GM23338 (cell line): ENCODE results near the gene CTXN1. TPM values are rescaled to one million over a fixed set of nuclear protein-coding genes. Genes with fewer than 3 reads are reported as not detected.

Source experiments
- ATAC-seq: fragments of 200-7000 bp; cut with Tn5 transposase; 3 replicates; pipeline ENCODE4 v1.9.1; 2020
- DNase-seq: peaks from one replicate; pipeline ENCODE4 v3.0.0-alpha.2; 2015; ENCODE audit warnings: low spot score
- H2AFZ ChIP-seq: fragments of 200-600 bp; sonication (generic); 2 replicates; pipeline ENCODE4 v1.8.0; 2016; ENCODE audit warnings: antibody characterized with exemption, mild to moderate bottlenecking, moderate library complexity
- H3F3A ChIP-seq: fragments of 200-600 bp; sonication (generic); replicated peaks from 2 replicates; pipeline ENCODE4 v1.8.0; 2017; ENCODE audit warnings: antibody characterized with exemption, mixed run types, low read depth
- H3K27ac ChIP-seq: fragments of 200-600 bp; sonication (generic); 2 replicates; pipeline ENCODE4 v1.6.1; 2016; ENCODE audit warnings: low read depth
- H3K27me3 ChIP-seq: fragments of 200-600 bp; sonication (generic); 2 replicates; pipeline ENCODE4 v1.8.0; 2016; ENCODE audit warnings: mild to moderate bottlenecking, mixed run types, moderate library complexity; ENCODE audit not compliant: insufficient read depth
- H3K36me3 ChIP-seq: fragments of 200-600 bp; sonication (generic); 2 replicates; pipeline ENCODE4 v1.8.0; 2016; ENCODE audit warnings: mild to moderate bottlenecking; ENCODE audit not compliant: insufficient read depth
- H3K4me1 ChIP-seq: fragments of 200-600 bp; sonication (generic); 2 replicates; pipeline ENCODE4 v1.8.0; 2016; ENCODE audit warnings: mild to moderate bottlenecking, moderate library complexity; ENCODE audit not compliant: insufficient read depth
- H3K4me2 ChIP-seq: fragments of 200-600 bp; sonication (generic); 2 replicates; pipeline ENCODE4 v1.7.1; 2017; ENCODE audit warnings: mixed run types
- H3K4me3 ChIP-seq: fragments of 200-600 bp; sonication (generic); 2 replicates; pipeline ENCODE4 v1.6.1; 2016; ENCODE audit warnings: mixed run types
- H3K79me2 ChIP-seq: fragments of 200-600 bp; sonication (generic); replicated peaks from 2 replicates; pipeline ENCODE4 v1.8.0; 2017; ENCODE audit warnings: mild to moderate bottlenecking; ENCODE audit not compliant: insufficient read depth
- H3K9me2 ChIP-seq: fragments of 200-600 bp; sonication (generic); 2 replicates; pipeline ENCODE4 v1.8.0; 2017; ENCODE audit not compliant: insufficient read depth
- H4K20me1 ChIP-seq: fragments of 200-600 bp; sonication (generic); replicated peaks from 2 replicates; pipeline ENCODE4 v1.8.0; 2017; ENCODE audit warnings: mild to moderate bottlenecking; ENCODE audit not compliant: insufficient read depth
- H3K27ac Mint-ChIP-seq: 2 replicates; pipeline ENCODE4 v1.8.0; 2020; ENCODE audit warnings: inconsistent platforms, mild to moderate bottlenecking, moderate library complexity, mixed read lengths
- H3K27me3 Mint-ChIP-seq: 3 replicates; pipeline ENCODE4 v1.8.0; 2022; ENCODE audit warnings: low read depth, mild to moderate bottlenecking, moderate library complexity, mixed read lengths, inconsistent platforms; ENCODE audit not compliant: insufficient read depth, poor library complexity
- H3K36me3 Mint-ChIP-seq: 3 replicates; pipeline ENCODE4 v1.8.0; 2021; ENCODE audit warnings: low read depth, mild to moderate bottlenecking, inconsistent platforms, moderate library complexity, mixed read lengths
- H3K4me1 Mint-ChIP-seq: 3 replicates; pipeline ENCODE4 v1.8.0; 2020; ENCODE audit warnings: mild to moderate bottlenecking, inconsistent platforms, mixed read lengths
- H3K4me3 Mint-ChIP-seq: 3 replicates; pipeline ENCODE4 v1.8.0; 2021; ENCODE audit warnings: moderate library complexity, mild to moderate bottlenecking, inconsistent platforms, mixed read lengths
- H3K9me3 Mint-ChIP-seq: 3 replicates; pipeline ENCODE4 v1.8.0; 2020; ENCODE audit warnings: moderate library complexity, mild to moderate bottlenecking, inconsistent platforms, mixed read lengths
- CREB1 ChIP-seq: fragments of 250-450 bp; sonication (Bioruptor Pico); IDR thresholded peaks from 2 replicates; pipeline ENCODE4 v1.5.0; 2020; ENCODE audit warnings: low read depth, mild to moderate bottlenecking, moderate library complexity
- EZH2 ChIP-seq: fragments of 200-600 bp; sonication (generic); IDR thresholded peaks from one replicate; pipeline ENCODE4 v1.8.0; 2017; ENCODE audit warnings: antibody characterized with exemption, mild to moderate bottlenecking, low read depth; ENCODE audit not compliant: unreplicated experiment
- EZH2phosphoT487 ChIP-seq: fragments of 200-600 bp; sonication (generic); IDR thresholded peaks from one replicate; pipeline ENCODE4 v1.8.1; 2018; ENCODE audit warnings: antibody characterized with exemption; ENCODE audit not compliant: unreplicated experiment
- JUNB ChIP-seq: IDR thresholded peaks from one replicate; pipeline ENCODE4 v1.6.1; 2016; ENCODE audit warnings: antibody characterized with exemption; ENCODE audit not compliant: unreplicated experiment
- NANOG ChIP-seq: IDR thresholded peaks from 2 replicates; pipeline ENCODE4 v1.6.1; 2016; ENCODE audit warnings: antibody characterized with exemption, borderline replicate concordance
- ZNF114 ChIP-seq: fragments of 250-450 bp; sonication (Bioruptor Pico); IDR thresholded peaks from 2 replicates; pipeline ENCODE4 v1.5.0; 2020; ENCODE audit warnings: mild to moderate bottlenecking, moderate library complexity
- ZNF331 ChIP-seq: fragments of 250-450 bp; sonication (Bioruptor Pico); IDR thresholded peaks from 2 replicates; pipeline ENCODE4 v1.5.0; 2020; ENCODE audit warnings: low read depth, mild to moderate bottlenecking, moderate library complexity
- polyA plus RNA-seq: library from polyadenylated mRNA; unstranded; fragments of >200 nt; fragmentation: Nextera tagmentation; extraction: Ambion mirVana; gene quantifications from 2 replicates; pipeline ENCODE4 v1.2.1, GENCODE V29; 2016
- total RNA-seq: library from RNA; depleted of rRNA; stranded (reverse); fragments of >200 nt; shearing (Covaris generic); gene quantifications from 2 replicates; pipeline ENCODE4 v1.2.3, GENCODE V29; 2014
- TF ChIP-seq, protein P1 (sequence below): fragments of 250-450 bp; sonication (Bioruptor Pico); IDR thresholded peaks from 2 replicates; pipeline ENCODE4 v1.5.0; 2020; ENCODE audit warnings: mild to moderate bottlenecking, moderate library complexity

CTXN1 gene
- total and polyA plus RNA-seq, 2 experiments from 2014 or later: 22.5 to 52.4 TPM

DNA sequence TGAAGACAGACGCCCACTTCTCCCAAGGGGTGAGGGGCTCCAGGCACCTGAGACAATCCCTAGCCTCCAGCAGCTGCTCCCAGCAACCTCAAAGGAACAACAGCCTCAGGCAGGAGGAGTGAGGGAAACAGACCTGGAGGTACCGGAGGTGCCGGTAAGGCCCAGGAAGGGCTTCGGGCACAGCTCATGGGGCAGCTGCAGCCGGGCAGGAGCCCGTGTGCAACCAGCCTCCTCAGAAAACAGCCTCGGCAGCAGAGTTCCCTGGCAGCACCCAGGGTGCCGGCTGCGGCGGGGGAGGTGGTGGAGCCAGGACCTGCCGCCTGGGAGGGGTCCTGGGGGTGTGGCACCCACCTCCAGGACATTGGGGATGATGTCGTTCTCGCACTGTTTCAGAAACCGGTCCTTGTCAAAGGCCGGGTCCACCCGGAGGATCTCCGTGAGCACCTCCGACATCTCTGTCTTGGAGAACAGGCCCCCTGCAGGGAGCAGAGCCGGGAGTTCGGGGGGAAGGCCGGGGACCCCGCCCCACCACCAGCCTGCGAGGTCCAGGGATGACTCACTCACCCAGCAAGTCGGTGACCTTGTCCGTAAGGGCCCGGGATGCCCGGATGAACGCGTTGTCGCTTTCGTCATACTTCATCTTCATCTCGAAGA, 6.5 kb upstream of the CTXN1 start:
- ATAC-seq (no peak), DNase-seq (no peak)
- H3K36me3 Mint-ChIP-seq: peaks cover 72% of the 10 kb centered on the region
- H3K4me1 Mint-ChIP-seq: no peaks in the 10 kb centered on the region; the same call in 2 of the 3 replicates
- Histone ChIP-seq H2AFZ (no peak overlapping the region), H3K27ac (no peak overlapping the region), H3K79me2 (no peaks in the 10 kb centered on the region), H3F3A (peaks cover 18% of the 10 kb centered on the region), H3K4me2 (no peak overlapping the region), H4K20me1 (peaks cover 6% of the 10 kb centered on the region; the same call in 1 of the 2 replicates), H3K4me1 (no peaks in the 10 kb centered on the region), H3K4me3 (no peak overlapping the region), H3K36me3 (peaks cover 22% of the 10 kb centered on the region; the same call in 1 of the 2 replicates), H3K9me2 (no peaks in the 10 kb centered on the region), H3K27me3 (no peaks in the 10 kb centered on the region)
- H3K27me3 Mint-ChIP-seq: peaks cover 9% of the 10 kb centered on the region
- no peaks in the 10 kb centered on the region for H3K9me3 Mint-ChIP-seq
- H3K4me3 Mint-ChIP-seq: no peak overlapping the region
- TF ChIP-seq, protein P1, sequence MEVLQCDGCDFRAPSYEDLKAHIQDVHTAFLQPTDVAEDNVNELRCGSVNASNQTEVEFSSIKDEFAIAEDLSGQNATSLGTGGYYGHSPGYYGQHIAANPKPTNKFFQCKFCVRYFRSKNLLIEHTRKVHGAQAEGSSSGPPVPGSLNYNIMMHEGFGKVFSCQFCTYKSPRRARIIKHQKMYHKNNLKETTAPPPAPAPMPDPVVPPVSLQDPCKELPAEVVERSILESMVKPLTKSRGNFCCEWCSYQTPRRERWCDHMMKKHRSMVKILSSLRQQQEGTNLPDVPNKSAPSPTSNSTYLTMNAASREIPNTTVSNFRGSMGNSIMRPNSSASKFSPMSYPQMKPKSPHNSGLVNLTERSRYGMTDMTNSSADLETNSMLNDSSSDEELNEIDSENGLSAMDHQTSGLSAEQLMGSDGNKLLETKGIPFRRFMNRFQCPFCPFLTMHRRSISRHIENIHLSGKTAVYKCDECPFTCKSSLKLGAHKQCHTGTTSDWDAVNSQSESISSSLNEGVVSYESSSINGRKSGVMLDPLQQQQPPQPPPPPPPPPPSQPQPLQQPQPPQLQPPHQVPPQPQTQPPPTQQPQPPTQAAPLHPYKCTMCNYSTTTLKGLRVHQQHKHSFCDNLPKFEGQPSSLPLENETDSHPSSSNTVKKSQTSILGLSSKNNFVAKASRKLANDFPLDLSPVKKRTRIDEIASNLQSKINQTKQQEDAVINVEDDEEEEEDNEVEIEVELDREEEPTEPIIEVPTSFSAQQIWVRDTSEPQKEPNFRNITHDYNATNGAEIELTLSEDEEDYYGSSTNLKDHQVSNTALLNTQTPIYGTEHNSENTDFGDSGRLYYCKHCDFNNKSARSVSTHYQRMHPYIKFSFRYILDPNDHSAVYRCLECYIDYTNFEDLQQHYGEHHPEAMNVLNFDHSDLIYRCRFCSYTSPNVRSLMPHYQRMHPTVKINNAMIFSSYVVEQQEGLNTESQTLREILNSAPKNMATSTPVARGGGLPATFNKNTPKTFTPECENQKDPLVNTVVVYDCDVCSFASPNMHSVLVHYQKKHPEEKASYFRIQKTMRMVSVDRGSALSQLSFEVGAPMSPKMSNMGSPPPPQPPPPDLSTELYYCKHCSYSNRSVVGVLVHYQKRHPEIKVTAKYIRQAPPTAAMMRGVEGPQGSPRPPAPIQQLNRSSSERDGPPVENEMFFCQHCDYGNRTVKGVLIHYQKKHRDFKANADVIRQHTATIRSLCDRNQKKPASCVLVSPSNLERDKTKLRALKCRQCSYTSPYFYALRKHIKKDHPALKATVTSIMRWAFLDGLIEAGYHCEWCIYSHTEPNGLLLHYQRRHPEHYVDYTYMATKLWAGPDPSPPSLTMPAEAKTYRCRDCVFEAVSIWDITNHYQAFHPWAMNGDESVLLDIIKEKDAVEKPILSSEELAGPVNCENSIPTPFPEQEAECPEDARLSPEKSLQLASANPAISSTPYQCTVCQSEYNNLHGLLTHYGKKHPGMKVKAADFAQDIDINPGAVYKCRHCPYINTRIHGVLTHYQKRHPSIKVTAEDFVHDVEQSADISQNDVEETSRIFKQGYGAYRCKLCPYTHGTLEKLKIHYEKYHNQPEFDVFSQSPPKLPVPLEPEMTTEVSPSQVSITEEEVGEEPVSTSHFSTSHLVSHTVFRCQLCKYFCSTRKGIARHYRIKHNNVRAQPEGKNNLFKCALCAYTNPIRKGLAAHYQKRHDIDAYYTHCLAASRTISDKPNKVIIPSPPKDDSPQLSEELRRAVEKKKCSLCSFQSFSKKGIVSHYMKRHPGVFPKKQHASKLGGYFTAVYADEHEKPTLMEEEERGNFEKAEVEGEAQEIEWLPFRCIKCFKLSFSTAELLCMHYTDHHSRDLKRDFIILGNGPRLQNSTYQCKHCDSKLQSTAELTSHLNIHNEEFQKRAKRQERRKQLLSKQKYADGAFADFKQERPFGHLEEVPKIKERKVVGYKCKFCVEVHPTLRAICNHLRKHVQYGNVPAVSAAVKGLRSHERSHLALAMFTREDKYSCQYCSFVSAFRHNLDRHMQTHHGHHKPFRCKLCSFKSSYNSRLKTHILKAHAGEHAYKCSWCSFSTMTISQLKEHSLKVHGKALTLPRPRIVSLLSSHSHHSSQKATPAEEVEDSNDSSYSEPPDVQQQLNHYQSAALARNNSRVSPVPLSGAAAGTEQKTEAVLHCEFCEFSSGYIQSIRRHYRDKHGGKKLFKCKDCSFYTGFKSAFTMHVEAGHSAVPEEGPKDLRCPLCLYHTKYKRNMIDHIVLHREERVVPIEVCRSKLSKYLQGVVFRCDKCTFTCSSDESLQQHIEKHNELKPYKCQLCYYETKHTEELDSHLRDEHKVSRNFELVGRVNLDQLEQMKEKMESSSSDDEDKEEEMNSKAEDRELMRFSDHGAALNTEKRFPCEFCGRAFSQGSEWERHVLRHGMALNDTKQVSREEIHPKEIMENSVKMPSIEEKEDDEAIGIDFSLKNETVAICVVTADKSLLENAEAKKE (CRISPR knock-in tag): no peak
- TF ChIP-seq JUNB: no peak
- no peak for TF ChIP-seq EZH2phosphoT487
- TF ChIP-seq EZH2: no peak
- TF ChIP-seq NANOG: no peak
- TF ChIP-seq CREB1 (CRISPR knock-in tag): no peak
- TF ChIP-seq ZNF114 (CRISPR knock-in tag): no peak
- no peak for TF ChIP-seq ZNF331
- no peak overlapping the region for H3K27ac Mint-ChIP-seq
